HUES48 (cell line): ENCODE results near the gene MANBA.

Experiments
- H3K27ac ChIP-seq: one replicate; pipeline ENCODE4 v1.7.0; 2013; ENCODE audit warnings: low read depth, low read length, inconsistent platforms
- H3K27me3 ChIP-seq: 2 replicates; pipeline ENCODE4 v1.6.1; 2013; ENCODE audit warnings: mild to moderate bottlenecking, low read length; ENCODE audit not compliant: control insufficient read depth, insufficient read depth
- H3K36me3 ChIP-seq: 2 replicates; pipeline ENCODE4 v1.6.1; 2013; ENCODE audit warnings: low read length; ENCODE audit not compliant: control insufficient read depth, insufficient read depth
- H3K4me1 ChIP-seq: 2 replicates; pipeline ENCODE4 v1.6.1; 2013; ENCODE audit warnings: mild to moderate bottlenecking, low read length; ENCODE audit not compliant: control insufficient read depth, insufficient read depth
- H3K4me3 ChIP-seq: 2 replicates; pipeline ENCODE4 v1.5.1; 2013; ENCODE audit warnings: mild to moderate bottlenecking, low read depth, low read length
- H3K9ac ChIP-seq: 2 replicates; pipeline ENCODE4 v1.6.1; 2013; ENCODE audit warnings: mild to moderate bottlenecking, low read depth, low read length, moderate library complexity
- H3K9me3 ChIP-seq: 2 replicates; pipeline ENCODE4 v1.6.1; 2013; ENCODE audit warnings: low read length; ENCODE audit not compliant: control insufficient read depth, insufficient read depth

Gene MANBA

DNA sequence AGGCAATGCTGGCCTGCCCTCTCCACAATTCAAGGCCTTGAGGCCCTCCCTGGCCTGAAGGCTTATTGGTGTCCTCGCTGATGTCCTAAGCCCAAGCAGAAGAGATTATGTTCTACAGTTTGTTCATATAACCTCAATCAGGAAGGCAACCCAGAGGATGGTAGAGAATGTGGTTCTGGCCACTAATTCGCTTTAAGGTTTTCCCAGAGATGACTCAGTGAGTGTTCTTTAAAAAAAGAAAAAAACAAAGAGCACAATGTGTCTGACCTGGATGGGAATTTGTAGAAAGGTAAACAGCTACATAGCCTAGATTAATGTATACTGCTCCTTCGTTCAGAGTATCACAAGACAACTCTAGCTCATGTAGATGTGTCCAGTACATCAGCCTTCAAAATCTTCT lies 66.0 kb downstream of the MANBA start:
- H3K27ac ChIP-seq = no peak overlapping the region
- H3K9ac ChIP-seq = no peak overlapping the region
- no peak overlapping the region for H3K4me3 ChIP-seq
- H3K9me3 ChIP-seq = no peaks in the 10 kb centered on the region
- H3K27me3 ChIP-seq = no peaks in the 10 kb centered on the region
- peaks cover 8% of the 10 kb centered on the region; the same call in 1 of the 2 replicates for H3K36me3 ChIP-seq
- no peaks in the 10 kb centered on the region for H3K4me1 ChIP-seq

GRCh38 chr4:102693861-102694260 lies 66.9 kb downstream of the MANBA start:
- Histone ChIP-seq H3K27ac (no peak overlapping the region), H3K4me3 (no peak overlapping the region), H3K4me1 (no peaks in the 10 kb centered on the region), H3K9me3 (no peaks in the 10 kb centered on the region), H3K27me3 (no peaks in the 10 kb centered on the region), H3K9ac (no peak overlapping the region), H3K36me3 (peaks cover 13% of the 10 kb centered on the region; the same call in 1 of the 2 replicates)

GRCh38 chr4:102693262-102693850 lies 67.4 kb downstream of the MANBA start:
- Histone ChIP-seq H3K9ac (no peak overlapping the region), H3K9me3 (no peaks in the 10 kb centered on the region), H3K27me3 (no peaks in the 10 kb centered on the region), H3K4me3 (no peak overlapping the region), H3K27ac (no peak overlapping the region), H3K4me1 (no peaks in the 10 kb centered on the region), H3K36me3 (peaks cover 14% of the 10 kb centered on the region; the same call in 1 of the 2 replicates)

- Histone ChIP-seq H3K4me1 (no peaks in the 10 kb centered on the region), H3K36me3 (peaks cover 15% of the 10 kb centered on the region; the same call in 1 of the 2 replicates), H3K9me3 (no peaks in the 10 kb centered on the region), H3K27ac (no peak overlapping the region), H3K9ac (no peak overlapping the region), H3K27me3 (no peaks in the 10 kb centered on the region), H3K4me3 (no peak overlapping the region)
These were observed 68.3 kb downstream of the MANBA start for GRCh38 chr4:102692474-102692873.

- no peaks in the 10 kb centered on the region for H3K9me3 ChIP-seq
- H3K36me3 ChIP-seq = peaks cover 15% of the 10 kb centered on the region; the same call in 1 of the 2 replicates
- H3K27ac ChIP-seq = no peak overlapping the region
- H3K9ac ChIP-seq = no peak overlapping the region
- H3K4me3 ChIP-seq = no peak overlapping the region
- no peaks in the 10 kb centered on the region for H3K27me3 ChIP-seq
- no peaks in the 10 kb centered on the region for H3K4me1 ChIP-seq
These were observed 72.8 kb downstream of the MANBA start for GRCh38 chr4:102687982-102688433.

- no peak overlapping the region for H3K4me3 ChIP-seq
- no peak overlapping the region for H3K9ac ChIP-seq
- H3K9me3 ChIP-seq = no peaks in the 10 kb centered on the region
- H3K4me1 ChIP-seq = no peaks in the 10 kb centered on the region
- peaks cover 15% of the 10 kb centered on the region; the same call in 1 of the 2 replicates for H3K36me3 ChIP-seq
- no peaks in the 10 kb centered on the region for H3K27me3 ChIP-seq
- H3K27ac ChIP-seq = no peak overlapping the region
These were observed 73.3 kb downstream of the MANBA start for GRCh38 chr4:102687373-102687981.

GRCh38 chr4:102685768-102686167 lies 75.0 kb downstream of the MANBA start:
- Histone ChIP-seq H3K27me3 (no peaks in the 10 kb centered on the region), H3K27ac (no peak overlapping the region), H3K9me3 (no peaks in the 10 kb centered on the region), H3K9ac (no peak overlapping the region), H3K4me3 (no peak overlapping the region), H3K36me3 (peaks cover 13% of the 10 kb centered on the region; the same call in 1 of the 2 replicates), H3K4me1 (no peaks in the 10 kb centered on the region)

- peaks cover 6% of the 10 kb centered on the region; the same call in 1 of the 2 replicates for H3K36me3 ChIP-seq
- no peak overlapping the region for H3K4me3 ChIP-seq
- H3K9ac ChIP-seq = no peak overlapping the region
- no peaks in the 10 kb centered on the region for H3K9me3 ChIP-seq
- H3K27me3 ChIP-seq = no peaks in the 10 kb centered on the region
- H3K27ac ChIP-seq = no peak overlapping the region
- H3K4me1 ChIP-seq = no peaks in the 10 kb centered on the region
These were observed 76.1 kb downstream of the MANBA start for GRCh38 chr4:102684610-102685052.

DNA sequence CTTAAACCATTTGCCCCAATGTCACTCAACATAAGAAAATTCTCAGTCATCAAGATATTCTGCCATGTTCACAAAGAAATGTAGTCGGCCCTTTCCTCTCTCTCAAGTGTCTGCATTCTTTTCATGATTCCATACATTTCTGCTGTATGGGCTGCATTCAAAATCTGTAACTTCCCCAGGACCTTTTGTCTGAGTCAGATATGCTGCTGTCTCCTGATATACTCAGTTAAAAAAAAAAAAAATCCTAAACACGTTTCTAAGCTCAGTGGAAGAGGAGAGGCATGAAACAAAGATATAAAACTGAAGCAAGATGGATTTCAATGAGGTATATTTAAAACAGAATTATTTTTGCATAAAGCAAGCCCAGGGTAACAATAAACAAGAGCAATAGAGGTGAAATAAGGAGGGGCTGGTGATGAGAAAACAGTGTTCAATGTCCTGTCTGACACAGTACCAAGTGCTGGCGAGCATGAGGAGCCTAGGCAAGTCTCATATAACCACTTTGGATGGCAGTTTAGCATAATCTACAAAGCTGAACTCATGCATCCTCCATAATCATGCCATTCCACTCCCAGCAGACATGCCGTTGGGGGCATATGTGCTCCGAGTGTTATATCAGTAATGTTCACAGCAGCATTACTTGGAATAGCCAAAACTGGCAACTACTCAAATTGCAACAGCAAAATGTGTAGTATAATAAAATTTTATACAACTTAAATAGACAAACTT lies 76.7 kb downstream of the MANBA start:
- no peaks in the 10 kb centered on the region for H3K4me1 ChIP-seq
- H3K9me3 ChIP-seq = no peaks in the 10 kb centered on the region
- H3K4me3 ChIP-seq = no peak overlapping the region
- no peak overlapping the region for H3K9ac ChIP-seq
- peaks cover 2% of the 10 kb centered on the region; the same call in 1 of the 2 replicates for H3K36me3 ChIP-seq
- H3K27me3 ChIP-seq = no peaks in the 10 kb centered on the region
- H3K27ac ChIP-seq = no peak overlapping the region

GRCh38 chr4:102678695-102679335 lies 82.0 kb downstream of the MANBA start:
- H3K36me3 ChIP-seq = no peaks in the 10 kb centered on the region; the same call in 1 of the 2 replicates
- no peak overlapping the region for H3K9ac ChIP-seq
- peak overlapping the region; percentile 6 for H3K27ac ChIP-seq
- H3K27me3 ChIP-seq = no peaks in the 10 kb centered on the region
- H3K9me3 ChIP-seq = no peaks in the 10 kb centered on the region
- H3K4me1 ChIP-seq = no peaks in the 10 kb centered on the region
- H3K4me3 ChIP-seq = no peak overlapping the region
